ENCODE results near the gene ZNF587B.
"Not testable (repeated sequence)": the region's sequence is repeated elsewhere in the genome, so short reads cannot be mapped to it uniquely, and the experiment has no call there.

- TF ChIP-seq, protein P1, sequence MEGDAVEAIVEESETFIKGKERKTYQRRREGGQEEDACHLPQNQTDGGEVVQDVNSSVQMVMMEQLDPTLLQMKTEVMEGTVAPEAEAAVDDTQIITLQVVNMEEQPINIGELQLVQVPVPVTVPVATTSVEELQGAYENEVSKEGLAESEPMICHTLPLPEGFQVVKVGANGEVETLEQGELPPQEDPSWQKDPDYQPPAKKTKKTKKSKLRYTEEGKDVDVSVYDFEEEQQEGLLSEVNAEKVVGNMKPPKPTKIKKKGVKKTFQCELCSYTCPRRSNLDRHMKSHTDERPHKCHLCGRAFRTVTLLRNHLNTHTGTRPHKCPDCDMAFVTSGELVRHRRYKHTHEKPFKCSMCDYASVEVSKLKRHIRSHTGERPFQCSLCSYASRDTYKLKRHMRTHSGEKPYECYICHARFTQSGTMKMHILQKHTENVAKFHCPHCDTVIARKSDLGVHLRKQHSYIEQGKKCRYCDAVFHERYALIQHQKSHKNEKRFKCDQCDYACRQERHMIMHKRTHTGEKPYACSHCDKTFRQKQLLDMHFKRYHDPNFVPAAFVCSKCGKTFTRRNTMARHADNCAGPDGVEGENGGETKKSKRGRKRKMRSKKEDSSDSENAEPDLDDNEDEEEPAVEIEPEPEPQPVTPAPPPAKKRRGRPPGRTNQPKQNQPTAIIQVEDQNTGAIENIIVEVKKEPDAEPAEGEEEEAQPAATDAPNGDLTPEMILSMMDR (IDR thresholded peaks at IDR 0.05 in 2 of 3, conservative IDR thresholded peaks at IDR 0.05 in 1 of 3; ENCODE audit: insufficient read depth in 2 of 3, low read depth in 1 of 3, low read length in 3 of 3): not testable (repeated sequence)
- not testable (repeated sequence) for TF ChIP-seq MIER1 (IDR thresholded peaks at IDR 0.05; ENCODE audit: low read depth); TCF3 (CRISPR knock-in tag; IDR thresholded peaks at IDR 0.05); ERF (CRISPR knock-in tag; IDR thresholded peaks at IDR 0.05); ELK3 (CRISPR knock-in tag; IDR thresholded peaks at IDR 0.05); ZKSCAN1 (IDR thresholded peaks at IDR 0.05; ENCODE audit: low read depth, low read length)
- TF ChIP-seq MAZ (CRISPR knock-in tag; conservative IDR thresholded peaks at IDR 0.05 in 1 of 2, IDR thresholded peaks at IDR 0.05 in 1 of 2) (peak; percentile 34 to 49; a peak in 1 of 4 replicates), CREM (IDR thresholded peaks at IDR 0.05; ENCODE audit: low read depth) (peak; percentile 88), ZFX (CRISPR knock-in tag; IDR thresholded peaks at IDR 0.05) (peak; percentile 51; the same call in 1 of the 2 replicates)
- TF ChIP-seq, protein P2, sequence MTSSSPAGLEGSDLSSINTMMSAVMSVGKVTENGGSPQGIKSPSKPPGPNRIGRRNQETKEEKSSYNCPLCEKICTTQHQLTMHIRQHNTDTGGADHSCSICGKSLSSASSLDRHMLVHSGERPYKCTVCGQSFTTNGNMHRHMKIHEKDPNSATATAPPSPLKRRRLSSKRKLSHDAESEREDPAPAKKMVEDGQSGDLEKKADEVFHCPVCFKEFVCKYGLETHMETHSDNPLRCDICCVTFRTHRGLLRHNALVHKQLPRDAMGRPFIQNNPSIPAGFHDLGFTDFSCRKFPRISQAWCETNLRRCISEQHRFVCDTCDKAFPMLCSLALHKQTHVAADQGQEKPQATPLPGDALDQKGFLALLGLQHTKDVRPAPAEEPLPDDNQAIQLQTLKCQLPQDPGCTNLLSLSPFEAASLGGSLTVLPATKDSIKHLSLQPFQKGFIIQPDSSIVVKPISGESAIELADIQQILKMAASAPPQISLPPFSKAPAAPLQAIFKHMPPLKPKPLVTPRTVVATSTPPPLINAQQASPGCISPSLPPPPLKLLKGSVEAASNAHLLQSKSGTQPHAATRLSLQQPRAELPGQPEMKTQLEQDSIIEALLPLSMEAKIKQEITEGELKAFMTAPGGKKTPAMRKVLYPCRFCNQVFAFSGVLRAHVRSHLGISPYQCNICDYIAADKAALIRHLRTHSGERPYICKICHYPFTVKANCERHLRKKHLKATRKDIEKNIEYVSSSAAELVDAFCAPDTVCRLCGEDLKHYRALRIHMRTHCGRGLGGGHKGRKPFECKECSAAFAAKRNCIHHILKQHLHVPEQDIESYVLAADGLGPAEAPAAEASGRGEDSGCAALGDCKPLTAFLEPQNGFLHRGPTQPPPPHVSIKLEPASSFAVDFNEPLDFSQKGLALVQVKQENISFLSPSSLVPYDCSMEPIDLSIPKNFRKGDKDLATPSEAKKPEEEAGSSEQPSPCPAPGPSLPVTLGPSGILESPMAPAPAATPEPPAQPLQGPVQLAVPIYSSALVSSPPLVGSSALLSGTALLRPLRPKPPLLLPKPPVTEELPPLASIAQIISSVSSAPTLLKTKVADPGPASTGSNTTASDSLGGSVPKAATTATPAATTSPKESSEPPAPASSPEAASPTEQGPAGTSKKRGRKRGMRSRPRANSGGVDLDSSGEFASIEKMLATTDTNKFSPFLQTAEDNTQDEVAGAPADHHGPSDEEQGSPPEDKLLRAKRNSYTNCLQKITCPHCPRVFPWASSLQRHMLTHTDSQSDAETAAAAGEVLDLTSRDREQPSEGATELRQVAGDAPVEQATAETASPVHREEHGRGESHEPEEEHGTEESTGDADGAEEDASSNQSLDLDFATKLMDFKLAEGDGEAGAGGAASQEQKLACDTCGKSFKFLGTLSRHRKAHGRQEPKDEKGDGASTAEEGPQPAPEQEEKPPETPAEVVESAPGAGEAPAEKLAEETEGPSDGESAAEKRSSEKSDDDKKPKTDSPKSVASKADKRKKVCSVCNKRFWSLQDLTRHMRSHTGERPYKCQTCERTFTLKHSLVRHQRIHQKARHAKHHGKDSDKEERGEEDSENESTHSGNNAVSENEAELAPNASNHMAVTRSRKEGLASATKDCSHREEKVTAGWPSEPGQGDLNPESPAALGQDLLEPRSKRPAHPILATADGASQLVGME (CRISPR knock-in tag; IDR thresholded peaks at IDR 0.05): not testable (repeated sequence)
- TF ChIP-seq, protein P3, sequence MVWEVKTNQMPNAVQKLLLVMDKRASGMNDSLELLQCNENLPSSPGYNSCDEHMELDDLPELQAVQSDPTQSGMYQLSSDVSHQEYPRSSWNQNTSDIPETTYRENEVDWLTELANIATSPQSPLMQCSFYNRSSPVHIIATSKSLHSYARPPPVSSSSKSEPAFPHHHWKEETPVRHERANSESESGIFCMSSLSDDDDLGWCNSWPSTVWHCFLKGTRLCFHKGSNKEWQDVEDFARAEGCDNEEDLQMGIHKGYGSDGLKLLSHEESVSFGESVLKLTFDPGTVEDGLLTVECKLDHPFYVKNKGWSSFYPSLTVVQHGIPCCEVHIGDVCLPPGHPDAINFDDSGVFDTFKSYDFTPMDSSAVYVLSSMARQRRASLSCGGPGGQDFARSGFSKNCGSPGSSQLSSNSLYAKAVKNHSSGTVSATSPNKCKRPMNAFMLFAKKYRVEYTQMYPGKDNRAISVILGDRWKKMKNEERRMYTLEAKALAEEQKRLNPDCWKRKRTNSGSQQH (CRISPR knock-in tag; IDR thresholded peaks at IDR 0.05): not testable (repeated sequence)
Observed at GRCh38 chr19:57849666-57850473, 19.8 kb downstream of the ZNF587B start, which contains the start of gene ZNF587.
